HuH-7.5 (cell line): Measurements from ENCODE around the gene EFNA5.
"Not testable (repeated sequence)": the region's sequence is repeated elsewhere in the genome, so short reads cannot be mapped to it uniquely, and the experiment has no call there.

ENCODE experiments used
- DNase-seq: peaks from one replicate; pipeline ENCODE4 v3.0.0; 2011; ENCODE audit warnings: low spot score

Gene EFNA5

DNA sequence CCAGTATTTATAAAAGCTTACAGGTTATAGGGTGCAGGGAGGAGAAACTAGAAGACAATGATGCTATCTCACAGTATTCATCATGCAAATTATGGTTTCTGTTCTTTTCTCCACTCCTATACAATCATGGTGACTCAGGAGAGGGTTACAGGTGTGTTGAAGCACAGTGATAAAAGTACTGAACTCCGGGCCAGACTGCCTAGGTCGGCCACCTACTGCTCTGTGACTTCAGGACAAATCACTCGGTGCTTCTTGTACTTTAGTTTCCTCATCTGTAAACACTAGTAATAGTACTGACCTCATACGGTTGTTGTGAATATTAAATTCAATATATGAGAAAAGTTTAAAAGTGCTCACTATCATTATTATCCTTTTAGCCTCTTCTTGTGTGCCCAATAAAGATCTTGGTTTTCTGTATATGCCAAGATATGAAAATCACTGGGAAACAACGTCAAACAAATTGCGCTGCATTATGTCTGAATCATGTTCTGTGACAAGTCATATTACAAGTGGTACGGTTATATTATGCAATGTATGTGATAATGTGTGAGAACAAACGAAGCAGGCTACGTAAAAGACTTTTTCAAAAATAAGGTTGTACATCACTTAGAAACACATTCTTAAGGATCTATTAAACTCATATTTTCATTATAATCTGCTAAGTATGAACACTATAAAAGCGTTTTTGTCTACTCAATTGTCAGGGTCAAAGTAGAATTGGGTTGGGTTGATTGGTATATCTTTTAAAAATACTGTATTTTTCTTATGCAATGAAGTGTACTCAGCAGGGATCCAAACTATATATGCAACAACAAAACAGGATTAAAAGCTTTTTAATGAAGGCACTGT is 153.3 kb downstream of the EFNA5 start:
- DNase-seq = no peak

DNA sequence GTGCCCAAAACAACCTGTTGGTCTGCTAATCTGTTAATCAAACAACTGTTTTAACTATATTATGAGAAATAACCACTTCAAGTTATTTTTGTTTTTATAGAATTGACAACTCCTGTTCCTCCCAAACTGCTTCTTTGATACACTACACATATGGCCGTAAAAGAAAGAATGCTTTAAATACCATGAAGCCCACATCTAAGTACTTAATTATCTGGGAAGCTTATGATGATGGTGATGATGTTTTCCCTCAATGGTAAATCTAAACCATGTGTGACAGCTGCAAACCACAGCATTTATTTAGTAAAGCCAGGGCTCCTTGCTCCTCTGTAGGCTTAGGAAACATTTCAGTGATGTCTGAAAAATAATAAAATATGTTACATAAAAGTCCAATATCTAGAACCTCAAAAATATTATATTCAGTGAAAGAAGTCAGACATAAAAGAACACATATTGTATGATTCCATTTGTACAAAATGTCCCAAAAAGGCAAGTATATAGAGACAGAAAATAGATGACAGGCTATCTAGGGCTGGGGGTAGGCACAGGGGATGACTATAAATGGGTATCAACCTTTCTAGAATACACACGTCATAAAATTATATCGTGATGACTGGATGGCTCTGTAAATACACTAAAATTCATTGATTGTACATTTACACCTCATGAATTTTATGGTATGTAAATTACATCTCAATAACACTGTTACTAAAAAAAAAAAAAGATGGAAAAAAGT is 154.1 kb downstream of the EFNA5 start:
- DNase-seq = no peak

DNA sequence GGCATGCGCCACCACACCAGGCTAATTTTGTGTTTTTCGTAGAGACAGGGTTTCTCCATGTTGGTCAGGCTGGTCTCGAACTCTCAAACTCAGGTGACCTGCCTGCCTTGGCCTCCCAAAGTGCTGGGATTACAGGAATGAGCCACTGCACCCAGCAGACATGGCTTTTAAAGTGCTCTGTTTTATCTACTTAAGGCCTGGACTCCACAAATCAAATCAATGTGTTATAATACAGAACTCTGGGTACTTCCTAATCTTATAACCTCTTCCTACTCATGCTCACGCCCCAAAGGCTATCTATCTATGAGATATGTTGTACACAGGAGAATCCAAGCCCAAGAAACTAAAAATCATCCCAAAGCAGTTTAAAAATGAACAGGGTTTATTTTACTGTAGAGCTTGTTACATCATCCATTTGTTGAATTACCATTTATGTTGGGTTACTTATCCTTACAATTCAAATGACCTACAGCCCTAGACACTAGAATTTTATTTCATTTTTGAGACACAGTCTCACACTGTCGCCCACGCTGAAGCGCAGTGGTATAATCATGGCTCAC is 155.1 kb downstream of the EFNA5 start:
- DNase-seq = no peak

DNA sequence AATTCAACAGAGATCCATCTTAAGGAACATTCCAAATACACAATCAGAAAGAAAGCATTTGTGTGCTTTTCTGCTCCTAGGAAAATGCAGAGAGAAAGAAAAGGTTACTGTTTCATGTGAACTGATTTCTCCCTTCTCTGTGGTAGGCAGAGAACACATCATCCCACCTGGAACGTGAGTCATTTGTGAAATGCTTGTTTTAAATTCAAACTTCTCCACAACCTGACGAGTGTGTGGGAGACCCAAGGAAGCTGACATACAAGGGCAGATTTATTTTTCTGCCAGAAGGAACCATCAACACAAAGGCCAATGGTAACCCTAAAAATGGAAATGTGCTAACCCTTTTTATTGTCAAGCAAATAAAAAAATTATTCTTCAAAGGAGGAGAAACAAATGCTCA is 156.4 kb downstream of the EFNA5 start:
- DNase-seq = no peak

DNA sequence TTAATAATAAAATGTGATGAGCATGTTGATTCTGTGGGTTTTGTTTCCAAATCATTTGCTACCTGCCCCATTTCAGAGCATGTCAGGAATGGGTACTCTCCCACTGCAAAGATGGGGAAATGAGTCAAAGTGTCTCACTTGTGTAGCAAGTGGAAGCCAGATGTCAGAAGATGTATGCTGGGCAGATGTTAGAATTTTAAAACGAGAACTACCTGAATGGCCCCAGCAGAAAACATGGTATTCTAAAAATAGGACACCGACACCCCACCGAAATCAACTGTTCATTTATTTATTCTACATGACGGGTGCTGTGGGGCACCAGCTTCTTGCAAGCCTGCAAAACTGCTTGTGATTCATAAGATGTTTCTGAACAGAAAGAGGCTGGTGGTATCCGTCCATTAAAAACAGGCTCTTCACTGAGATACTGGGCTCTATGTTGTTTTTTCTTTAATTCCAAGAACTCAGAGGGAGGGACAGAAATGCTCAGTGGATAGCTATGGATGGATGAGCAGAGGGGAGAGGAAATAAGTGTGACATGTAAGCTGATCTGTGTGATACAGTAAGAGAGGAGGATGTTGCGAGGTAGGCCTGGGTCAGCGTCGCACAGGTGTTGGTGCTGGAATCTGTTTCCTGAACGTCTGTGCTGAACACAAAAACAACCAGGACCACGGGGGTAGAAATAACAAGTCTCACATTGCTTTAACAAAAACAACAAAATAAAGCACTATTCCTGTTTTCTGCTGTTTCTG is 157.2 kb downstream of the EFNA5 start:
- DNase-seq = no peak

DNA sequence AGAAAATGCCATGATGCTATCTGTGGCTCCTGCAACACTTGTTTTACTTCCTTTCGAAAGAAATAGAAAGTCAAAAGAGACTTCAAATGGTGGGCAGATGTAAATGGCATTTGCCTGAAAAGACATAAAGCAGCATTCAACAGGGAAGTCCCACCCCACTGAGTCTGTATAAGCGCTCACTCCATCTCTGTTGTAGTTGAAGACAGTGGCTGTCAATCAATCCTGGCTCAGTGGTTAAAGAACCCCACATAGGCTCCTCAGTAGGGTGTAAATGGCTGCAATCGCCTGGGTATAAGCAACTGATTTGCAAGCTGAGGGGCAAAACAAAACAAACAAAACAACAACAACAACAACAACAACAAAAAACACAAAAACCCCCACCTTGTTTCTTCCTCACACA is 158.7 kb downstream of the EFNA5 start:
- DNase-seq = no peak

DNA sequence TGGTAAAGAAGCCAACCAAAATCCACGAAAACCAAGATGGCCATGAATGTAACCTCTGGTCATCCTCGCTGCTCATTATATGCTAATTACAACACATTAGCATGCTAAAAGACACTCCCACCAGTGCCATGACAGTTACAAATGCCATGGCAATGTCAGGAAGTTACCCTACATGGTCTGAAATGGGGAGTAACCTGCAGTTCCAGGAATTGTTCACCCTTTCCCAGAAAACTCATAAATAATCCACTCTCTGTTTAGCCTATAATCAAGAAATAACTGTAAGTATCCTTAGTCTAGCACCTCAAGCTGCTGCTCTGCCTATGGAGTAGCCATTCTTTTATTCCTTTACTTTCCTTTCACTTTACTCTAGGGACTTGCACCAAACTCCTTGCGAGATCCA is 160.6 kb downstream of the EFNA5 start:
- no peak for DNase-seq

DNA sequence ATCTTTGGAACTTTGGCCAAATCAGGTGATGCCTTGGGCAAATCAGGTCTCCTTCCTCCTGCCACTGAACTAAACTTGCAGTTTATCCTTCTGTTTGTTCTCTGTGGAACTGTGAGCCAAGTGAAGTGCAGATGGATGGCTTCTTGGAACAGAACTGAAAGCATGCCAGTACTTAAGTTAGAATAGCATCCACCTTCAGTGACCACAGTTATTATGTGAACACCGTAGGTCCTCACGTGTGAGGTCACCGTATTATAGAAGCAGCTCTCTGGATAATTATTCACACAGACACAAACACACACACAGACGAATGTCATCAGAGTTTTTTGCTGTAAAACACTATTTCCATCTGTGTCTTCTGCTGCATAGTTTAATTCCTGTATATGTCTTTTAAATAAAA is 162.6 kb downstream of the EFNA5 start:
- DNase-seq = no peak

DNA sequence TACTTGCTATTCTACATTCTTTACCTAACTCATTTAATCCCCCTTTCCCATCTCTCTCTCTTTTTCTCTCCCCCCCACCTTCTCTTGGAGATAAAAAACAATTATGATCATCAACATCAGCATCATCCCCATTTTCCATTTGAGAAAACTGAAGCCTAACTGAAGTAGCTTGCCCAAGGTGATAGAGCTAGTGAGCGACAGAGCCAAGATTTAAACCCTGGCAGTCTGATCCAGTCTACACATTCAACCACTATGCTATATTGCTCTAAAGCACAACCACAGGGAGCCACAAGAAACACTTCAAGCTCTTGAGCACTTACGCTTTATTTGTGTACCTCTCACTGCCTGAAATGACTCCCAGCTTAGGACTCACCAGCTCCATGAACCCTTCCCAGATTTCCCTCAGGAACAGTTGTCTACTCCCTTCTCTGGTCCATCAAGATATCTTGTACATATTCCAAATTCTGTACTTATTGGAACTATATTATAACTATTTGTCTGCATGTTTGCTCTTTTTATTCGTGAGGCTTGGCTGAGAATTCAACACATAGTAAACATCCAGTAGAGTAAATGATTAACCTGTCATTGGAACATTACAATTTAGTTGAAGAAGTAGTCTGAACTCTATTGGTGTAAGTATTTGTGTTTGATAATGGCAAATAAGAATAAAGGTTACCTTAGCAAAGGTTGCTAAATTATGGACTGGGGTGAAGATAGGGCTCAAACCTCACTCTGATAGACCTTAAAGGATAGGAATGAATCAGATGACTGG is 164.8 kb downstream of the EFNA5 start:
- no peak for DNase-seq

DNA sequence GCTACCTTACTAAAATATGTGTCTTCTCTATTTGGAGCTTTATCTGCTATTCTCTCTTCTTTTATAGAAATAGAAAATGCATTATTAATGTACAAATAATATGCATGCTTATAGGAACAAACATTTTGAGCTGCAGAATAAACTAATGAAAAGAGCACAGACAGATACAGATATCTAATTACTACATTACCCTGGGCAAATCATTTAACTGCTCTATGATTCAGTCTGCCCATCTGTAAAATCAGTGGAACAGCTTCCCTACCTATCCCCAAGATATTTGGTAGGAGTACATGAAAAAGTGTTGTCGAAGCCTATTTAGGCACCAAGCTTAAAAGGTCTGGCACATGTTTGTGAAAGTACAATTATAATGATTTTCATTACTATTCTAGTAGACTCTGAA is 166.3 kb downstream of the EFNA5 start:
- no peak for DNase-seq

DNA sequence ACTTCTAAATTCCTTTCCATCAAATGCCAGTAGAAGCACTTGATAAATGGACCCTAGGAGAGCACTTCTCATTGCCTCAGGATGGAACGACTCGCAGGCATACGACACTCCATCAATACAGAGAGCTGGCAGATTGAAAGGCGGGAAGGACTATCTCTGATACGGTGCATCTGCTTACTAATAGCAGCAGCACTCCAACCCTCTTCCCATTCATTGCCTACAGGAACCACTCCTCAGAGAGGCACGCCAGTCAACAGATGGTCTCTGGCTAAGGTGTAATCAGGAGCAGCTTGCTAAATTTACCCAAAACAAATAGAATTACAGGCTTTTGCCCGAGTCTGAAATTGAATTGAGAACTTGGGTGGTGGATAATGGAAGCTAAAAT is 168.1 kb downstream of the EFNA5 start:
- DNase-seq = no peak

DNA sequence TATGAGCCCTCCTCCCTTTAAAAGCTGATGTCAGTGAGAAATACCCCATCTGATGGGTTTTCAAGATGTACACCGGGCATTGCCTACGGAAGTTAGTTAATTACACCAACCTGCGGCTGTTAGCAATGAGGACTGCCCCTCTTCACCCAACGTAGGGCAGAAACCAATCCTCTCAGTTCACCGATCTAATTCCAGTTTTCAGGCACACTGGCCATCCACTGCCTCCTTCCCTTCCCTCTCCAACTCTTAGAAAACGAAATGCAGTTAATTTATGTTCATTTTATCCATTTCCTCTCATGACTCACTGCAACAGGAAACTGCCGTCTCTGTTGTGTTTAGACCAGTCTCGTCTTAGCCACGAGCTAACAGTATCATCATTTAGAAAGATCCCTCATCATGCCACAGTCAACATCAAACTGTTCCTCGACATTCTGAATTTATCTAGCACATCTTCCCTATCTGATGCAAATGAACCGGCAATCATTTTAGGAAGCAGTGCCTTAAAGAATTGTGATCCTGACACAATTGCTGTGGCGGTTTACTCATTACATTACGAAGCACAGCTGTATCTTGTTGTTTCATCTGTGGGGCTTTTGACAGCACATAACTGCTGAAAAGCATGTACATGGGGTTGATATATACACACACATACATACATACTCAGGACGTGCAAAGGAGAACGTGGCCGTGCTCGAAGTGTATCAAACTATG is 168.6 kb downstream of the EFNA5 start:
- no peak for DNase-seq

DNA sequence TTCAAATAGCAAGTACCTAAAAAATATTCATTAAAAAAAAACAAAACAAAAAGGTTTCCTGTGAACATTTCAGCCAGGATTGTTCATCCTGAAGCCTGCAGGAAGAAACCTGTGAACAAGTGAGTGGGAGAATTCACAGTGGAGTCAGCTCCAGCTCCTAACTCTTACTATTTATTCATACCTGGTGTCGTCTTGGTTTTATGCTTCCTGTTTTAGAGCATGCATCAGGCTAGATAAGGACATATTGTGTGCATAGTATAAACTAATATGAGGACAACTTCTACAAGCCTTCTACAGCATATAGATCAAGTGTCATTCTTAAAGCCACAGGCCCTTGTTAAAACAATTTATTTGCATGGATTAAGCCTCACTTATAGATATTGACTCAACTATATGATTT is 169.9 kb downstream of the EFNA5 start:
- no peak for DNase-seq

DNA sequence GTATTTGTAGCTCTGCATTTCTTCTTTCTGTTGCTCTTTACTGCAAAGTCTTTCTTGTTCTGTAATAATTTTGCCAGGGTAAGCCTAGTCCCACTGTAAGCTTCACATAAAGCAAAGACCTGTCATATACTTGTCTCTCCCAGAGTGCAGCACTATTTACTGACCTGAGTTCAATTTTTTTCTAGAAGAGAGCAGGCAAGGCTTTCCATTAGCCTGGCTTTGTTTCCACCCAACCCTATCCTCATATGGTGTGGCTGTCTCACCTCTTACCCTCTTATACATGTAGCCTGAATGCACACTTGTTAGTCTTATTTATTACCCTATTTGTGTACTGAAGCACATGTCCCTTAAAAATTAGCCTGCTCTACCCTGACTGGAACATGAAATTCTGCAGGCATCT is 170.4 kb downstream of the EFNA5 start:
- no peak for DNase-seq

DNA sequence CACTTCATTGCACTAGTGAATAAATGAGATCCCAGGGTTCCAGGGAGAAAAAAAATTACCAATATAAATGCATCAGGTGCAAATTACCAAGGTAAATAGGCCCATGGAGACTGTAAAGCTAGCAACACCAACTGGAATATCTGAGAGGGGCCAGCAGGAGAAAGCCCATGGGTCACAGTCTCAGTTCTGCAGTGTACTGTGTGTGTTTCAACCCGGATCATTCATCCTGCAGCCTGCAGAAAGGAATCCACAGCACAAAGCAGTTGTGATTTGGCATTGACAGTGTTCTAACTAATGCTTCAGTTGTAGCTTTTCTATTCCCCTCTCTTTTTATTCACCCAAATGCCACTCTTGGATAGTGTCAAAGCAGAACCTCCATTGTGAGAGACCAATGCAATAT is 171.0 kb downstream of the EFNA5 start:
- no peak for DNase-seq

DNA sequence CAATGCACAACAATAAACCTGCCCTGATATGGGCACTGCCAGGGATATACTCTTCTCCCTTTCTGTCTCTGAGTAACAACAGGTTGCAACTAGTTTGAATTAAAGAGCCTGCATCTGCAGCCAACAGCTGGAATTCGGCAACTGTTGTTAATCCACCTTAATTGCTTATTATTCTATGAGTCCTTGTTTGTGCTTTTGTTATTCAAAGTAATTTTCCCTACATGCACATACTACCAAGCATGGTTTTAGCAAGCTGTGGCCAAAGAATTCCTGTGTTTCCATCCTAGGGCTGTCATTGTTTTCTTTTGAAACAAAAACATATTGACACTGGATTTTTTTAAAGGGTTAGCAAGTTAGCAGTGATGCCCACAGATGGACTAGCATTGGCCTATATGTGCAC is 171.5 kb downstream of the EFNA5 start:
- DNase-seq = no peak

DNA sequence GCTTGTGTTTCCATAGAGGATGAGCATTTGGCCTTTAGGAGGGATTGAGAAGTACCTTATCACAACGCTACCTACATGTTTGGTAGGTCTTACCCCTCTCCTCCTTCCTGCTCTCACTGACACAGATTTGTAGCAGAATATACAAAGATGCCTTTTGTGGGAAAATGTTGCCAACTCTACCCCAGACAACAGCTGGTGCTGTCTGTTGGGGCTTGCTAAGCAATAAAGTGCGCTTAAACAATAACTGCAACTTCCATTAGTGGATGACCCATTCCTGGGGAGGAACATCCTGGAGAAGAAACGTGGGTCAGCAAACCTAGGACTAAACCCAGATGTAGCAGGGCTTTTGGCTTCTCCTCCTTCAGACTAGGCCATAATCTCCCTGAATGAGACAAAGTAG is 174.3 kb downstream of the EFNA5 start:
- no peak for DNase-seq

DNA sequence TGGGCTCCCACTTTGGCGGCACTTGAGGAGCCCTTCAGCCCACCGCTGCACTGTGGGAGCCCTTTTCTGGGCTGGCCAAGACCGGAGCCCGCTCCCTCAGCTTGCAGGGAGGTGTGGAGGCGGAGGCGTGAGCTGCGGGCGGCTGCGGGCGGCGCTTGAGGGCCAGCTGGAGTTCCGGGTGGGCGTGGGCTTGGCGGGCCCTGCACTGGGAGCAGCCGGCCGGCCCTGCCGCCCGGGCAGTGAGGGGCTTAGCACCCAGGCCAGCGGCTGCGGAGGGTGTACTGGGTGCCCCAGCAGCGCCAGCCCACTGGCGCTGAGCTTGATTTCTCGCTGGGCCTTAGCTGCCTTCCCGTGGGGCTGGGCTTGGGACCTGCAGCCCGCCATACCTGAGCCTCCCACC is 176.6 kb downstream of the EFNA5 start:
- DNase-seq = not testable (repeated sequence)

DNA sequence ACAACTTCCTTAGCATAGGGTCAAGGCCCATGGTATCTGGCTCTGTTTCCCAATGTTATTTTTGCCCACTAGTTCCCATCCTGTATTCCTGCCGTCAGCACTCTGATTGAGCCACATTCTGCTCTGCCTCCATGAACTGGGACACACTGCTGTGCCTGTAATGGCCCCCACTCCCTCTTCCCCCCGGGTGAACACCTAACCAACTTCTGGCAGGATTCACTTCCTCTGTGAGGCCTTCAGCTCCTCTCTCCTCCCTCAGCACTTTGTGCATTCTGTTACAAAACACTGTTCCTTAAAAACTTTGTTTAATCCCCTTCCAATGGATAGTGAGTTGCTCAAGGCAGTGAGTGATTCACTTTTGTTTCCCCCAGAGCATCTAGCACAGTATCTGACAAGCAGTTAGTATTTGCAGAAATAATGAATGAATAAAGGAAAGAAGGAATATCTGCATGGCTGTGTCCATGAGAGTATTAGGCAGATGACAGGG is 183.6 kb downstream of the EFNA5 start:
- DNase-seq = no peak

DNA sequence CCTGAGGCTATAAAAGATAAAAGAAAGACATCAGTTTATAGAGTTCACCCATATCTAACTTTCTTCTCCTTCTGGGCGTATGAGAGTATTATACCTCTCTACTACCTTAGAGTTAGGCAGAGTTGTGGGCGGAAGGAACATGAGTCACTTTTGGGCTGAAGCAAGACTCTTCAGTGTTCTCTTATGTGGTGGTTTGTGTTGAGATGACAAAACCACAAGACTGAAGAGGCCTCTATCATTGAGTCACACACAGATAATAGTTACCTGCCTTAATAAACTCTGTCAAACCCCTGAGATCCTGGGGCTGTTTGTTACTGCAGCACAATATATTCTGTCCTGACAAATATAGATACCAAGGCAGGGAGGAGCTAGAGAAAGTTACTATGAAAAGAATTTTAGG is 184.2 kb downstream of the EFNA5 start:
- no peak for DNase-seq

DNA sequence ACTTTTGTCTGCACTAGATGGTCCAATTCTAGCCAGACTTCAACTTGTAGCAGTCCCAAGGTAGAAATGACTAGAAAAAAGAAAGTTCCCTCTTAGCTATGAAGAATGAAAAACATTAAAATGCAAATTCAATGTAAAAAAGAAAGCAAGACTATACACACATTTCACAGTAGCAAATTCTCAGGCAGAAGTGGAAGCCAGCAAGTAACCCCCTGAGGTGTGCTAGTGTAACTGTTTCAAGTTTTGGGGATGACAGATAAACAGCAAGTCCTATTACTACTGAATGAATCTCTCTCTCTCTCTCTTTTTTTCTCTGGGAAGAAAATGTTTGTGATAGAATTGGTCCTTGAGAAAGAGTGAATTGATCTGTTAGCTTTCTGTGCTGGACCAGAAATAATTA is 185.6 kb downstream of the EFNA5 start:
- no peak for DNase-seq
